Mesothelial cell of epicardium (in vitro differentiated cells): ENCODE data around the gene SLC7A9. TPM values are rescaled to one million over a fixed set of nuclear protein-coding genes. Genes with fewer than 3 reads are reported as not detected.
"Not testable (repeated sequence)": the region's sequence is repeated elsewhere in the genome, so short reads cannot be mapped to it uniquely, and the experiment has no call there.

Experiments
- DNase-seq, 2 experiments: peaks; one replicate each; pipeline ENCODE4 v3.0.0; 2021; ENCODE audit warnings: low spot score in 2 of 2; ENCODE audit not compliant: unreplicated experiment in 2 of 2
- H3K27ac Mint-ChIP-seq: 2 replicates; pipeline ENCODE4 v1.8.0; 2021; ENCODE audit warnings: mixed read lengths
- H3K27me3 Mint-ChIP-seq: 2 replicates; pipeline ENCODE4 v1.8.0; 2021; ENCODE audit warnings: low read depth, mixed read lengths
- H3K36me3 Mint-ChIP-seq: 2 replicates; pipeline ENCODE4 v1.8.0; 2021; ENCODE audit warnings: mixed read lengths
- H3K4me1 Mint-ChIP-seq: 2 replicates; pipeline ENCODE4 v1.8.0; 2021; ENCODE audit warnings: mixed read lengths
- H3K4me3 Mint-ChIP-seq: 2 replicates; pipeline ENCODE4 v1.8.0; 2021; ENCODE audit warnings: mild to moderate bottlenecking, moderate library complexity, mixed read lengths
- H3K9me3 Mint-ChIP-seq: 2 replicates; pipeline ENCODE4 v1.8.0; 2021; ENCODE audit warnings: mixed read lengths
- total RNA-seq: library from RNA; stranded (reverse); gene quantifications from 3 replicates; pipeline ENCODE4 v1.2.1, GENCODE V29; 2021
- TF ChIP-seq, protein P1 (sequence below): fragments of 200-600 bp; sonication (generic); IDR thresholded peaks from one replicate; pipeline ENCODE4 v1.5.0; 2021; ENCODE audit warnings: antibody characterized with exemption; ENCODE audit not compliant: unreplicated experiment

SLC7A9 gene
- total RNA-seq, 1 donor from 2014 or later = 0.65 TPM

DNA sequence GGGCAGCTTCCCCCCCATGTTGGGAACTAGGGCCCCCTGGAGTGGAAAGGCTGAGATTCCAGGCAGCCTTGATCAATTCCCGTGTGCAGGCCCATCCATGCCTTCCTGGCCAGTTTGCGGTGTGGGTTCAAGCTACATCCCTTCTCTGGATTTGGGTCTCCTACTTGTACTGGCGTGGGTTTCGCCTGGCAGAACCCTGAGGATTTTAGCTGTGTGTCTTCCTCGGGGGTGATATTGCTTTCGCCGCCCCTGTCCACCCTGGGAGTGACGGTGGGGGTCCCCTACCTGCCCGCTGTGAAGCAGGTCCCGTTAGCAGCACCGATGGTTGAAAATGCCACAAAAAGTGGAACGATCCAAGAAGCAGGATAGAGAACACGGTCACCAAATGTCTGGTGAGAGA lies 11.4 kb downstream of the SLC7A9 start:
- Mint-ChIP-seq H3K36me3 (no peaks in the 10 kb centered on the region), H3K9me3 (no peaks in the 10 kb centered on the region), H3K4me3 (no peak overlapping the region), H3K4me1 (no peaks in the 10 kb centered on the region), H3K27ac (no peak overlapping the region), H3K27me3 (no peaks in the 10 kb centered on the region)
- TF ChIP-seq, protein P1, sequence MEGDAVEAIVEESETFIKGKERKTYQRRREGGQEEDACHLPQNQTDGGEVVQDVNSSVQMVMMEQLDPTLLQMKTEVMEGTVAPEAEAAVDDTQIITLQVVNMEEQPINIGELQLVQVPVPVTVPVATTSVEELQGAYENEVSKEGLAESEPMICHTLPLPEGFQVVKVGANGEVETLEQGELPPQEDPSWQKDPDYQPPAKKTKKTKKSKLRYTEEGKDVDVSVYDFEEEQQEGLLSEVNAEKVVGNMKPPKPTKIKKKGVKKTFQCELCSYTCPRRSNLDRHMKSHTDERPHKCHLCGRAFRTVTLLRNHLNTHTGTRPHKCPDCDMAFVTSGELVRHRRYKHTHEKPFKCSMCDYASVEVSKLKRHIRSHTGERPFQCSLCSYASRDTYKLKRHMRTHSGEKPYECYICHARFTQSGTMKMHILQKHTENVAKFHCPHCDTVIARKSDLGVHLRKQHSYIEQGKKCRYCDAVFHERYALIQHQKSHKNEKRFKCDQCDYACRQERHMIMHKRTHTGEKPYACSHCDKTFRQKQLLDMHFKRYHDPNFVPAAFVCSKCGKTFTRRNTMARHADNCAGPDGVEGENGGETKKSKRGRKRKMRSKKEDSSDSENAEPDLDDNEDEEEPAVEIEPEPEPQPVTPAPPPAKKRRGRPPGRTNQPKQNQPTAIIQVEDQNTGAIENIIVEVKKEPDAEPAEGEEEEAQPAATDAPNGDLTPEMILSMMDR = no peak
- no peak for DNase-seq

DNA sequence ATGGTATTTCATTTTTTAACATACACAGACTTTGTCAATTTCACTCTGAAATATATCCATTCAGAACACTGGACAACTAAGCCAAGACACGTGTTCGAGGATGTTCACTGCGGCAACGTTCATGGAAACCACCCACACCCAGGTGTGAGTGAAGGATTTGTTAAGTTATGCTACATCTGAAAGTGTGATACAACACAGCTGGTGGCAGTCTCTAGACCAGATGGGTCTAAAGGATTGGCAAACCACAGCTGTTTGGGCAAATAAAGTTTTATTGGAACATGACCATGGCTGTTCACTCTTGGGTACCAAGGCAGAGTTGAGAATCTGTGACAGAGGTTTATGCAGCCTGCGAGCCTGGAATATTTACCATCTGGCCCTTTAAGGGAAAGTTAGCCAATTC lies 12.0 kb downstream of the SLC7A9 start:
- Mint-ChIP-seq H3K36me3 (no peaks in the 10 kb centered on the region), H3K27me3 (no peaks in the 10 kb centered on the region), H3K27ac (no peak overlapping the region), H3K4me1 (no peaks in the 10 kb centered on the region), H3K9me3 (no peaks in the 10 kb centered on the region), H3K4me3 (no peak overlapping the region)
- DNase-seq = no peak
- TF ChIP-seq, protein P1 = no peak

DNA sequence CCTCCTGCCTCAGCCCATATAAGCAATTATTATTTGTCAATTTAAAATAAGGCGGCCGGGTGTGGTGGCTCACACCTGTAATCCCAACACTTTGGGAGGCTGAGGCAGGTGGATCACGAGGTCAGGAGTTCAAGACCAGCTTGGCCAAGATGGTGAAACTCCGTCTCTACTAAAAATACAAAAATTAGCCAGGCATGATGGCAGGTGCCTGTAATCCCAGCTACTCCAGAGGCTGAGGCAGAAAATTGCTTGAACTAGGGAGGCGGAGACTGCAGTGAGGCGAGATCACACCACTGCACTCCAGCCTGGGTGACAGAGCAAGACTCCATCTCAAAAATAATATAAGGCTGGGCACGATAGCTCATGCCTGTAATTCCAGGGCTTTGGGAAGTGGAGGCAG lies 12.7 kb downstream of the SLC7A9 start:
- H3K9me3 Mint-ChIP-seq, H3K36me3 Mint-ChIP-seq, H3K4me1 Mint-ChIP-seq, H3K4me3 Mint-ChIP-seq, DNase-seq, H3K27ac Mint-ChIP-seq, H3K27me3 Mint-ChIP-seq: not testable (repeated sequence)

DNA sequence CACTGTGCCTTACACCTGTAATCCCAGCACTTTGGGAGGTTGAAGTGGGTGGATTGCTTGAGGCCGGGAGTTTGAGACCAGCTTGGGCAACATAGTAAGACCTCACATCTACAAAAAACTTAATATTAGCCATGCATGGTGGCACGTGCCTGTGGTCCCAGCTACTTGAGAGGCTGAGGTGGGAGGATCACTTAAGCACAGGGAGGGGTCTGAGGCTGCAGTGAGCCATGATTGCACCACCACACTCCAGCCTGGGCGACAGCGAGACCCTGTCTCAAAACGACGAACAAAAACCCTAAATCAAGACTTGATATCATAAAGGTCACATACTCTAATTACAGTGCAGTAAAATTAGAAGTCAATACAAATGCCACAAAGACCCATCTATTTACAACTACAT lies 17.4 kb downstream of the SLC7A9 start:
- no peak overlapping the region for H3K4me3 Mint-ChIP-seq
- no peaks in the 10 kb centered on the region for H3K4me1 Mint-ChIP-seq
- no peak overlapping the region for H3K27ac Mint-ChIP-seq
- DNase-seq = no peak
- H3K27me3 Mint-ChIP-seq = no peaks in the 10 kb centered on the region
- TF ChIP-seq, protein P1 = no peak
- no peaks in the 10 kb centered on the region for H3K9me3 Mint-ChIP-seq
- no peaks in the 10 kb centered on the region for H3K36me3 Mint-ChIP-seq

GRCh38 chr19:32848035-32848434 lies 21.5 kb downstream of the SLC7A9 start:
- H3K9me3 Mint-ChIP-seq, H3K36me3 Mint-ChIP-seq, H3K27ac Mint-ChIP-seq, DNase-seq, H3K4me3 Mint-ChIP-seq, H3K27me3 Mint-ChIP-seq, H3K4me1 Mint-ChIP-seq: not testable (repeated sequence)

- peaks cover 6% of the 10 kb centered on the region for H3K36me3 Mint-ChIP-seq
- no peaks in the 10 kb centered on the region for H3K4me1 Mint-ChIP-seq
- H3K27me3 Mint-ChIP-seq = no peaks in the 10 kb centered on the region
- no peak for DNase-seq
- no peak overlapping the region for H3K4me3 Mint-ChIP-seq
- H3K9me3 Mint-ChIP-seq = peaks cover 19% of the 10 kb centered on the region
- TF ChIP-seq, protein P1 = no peak
- no peak overlapping the region for H3K27ac Mint-ChIP-seq
These were observed 25.8 kb downstream of the SLC7A9 start for GRCh38 chr19:32843716-32844245.

GRCh38 chr19:32842061-32842460 lies 27.5 kb downstream of the SLC7A9 start:
- Mint-ChIP-seq H3K4me1 (no peaks in the 10 kb centered on the region), H3K27me3 (no peaks in the 10 kb centered on the region), H3K36me3 (peaks cover 6% of the 10 kb centered on the region), H3K9me3 (peaks cover 19% of the 10 kb centered on the region), H3K4me3 (no peak overlapping the region), H3K27ac (no peak overlapping the region)
- TF ChIP-seq, protein P1 = no peak
- no peak for DNase-seq
